ENCODE results near the gene KCNIP1. TPM values are rescaled to one million over a fixed set of nuclear protein-coding genes. Genes with fewer than 3 reads are reported as not detected.

The KCNIP1 gene
- total and polyA plus RNA-seq, 2 of the 8 experiments (the other 6 are each of a cell fraction or from before 2014, with no cell fraction given): 0.52 to 0.83 TPM

DNA sequence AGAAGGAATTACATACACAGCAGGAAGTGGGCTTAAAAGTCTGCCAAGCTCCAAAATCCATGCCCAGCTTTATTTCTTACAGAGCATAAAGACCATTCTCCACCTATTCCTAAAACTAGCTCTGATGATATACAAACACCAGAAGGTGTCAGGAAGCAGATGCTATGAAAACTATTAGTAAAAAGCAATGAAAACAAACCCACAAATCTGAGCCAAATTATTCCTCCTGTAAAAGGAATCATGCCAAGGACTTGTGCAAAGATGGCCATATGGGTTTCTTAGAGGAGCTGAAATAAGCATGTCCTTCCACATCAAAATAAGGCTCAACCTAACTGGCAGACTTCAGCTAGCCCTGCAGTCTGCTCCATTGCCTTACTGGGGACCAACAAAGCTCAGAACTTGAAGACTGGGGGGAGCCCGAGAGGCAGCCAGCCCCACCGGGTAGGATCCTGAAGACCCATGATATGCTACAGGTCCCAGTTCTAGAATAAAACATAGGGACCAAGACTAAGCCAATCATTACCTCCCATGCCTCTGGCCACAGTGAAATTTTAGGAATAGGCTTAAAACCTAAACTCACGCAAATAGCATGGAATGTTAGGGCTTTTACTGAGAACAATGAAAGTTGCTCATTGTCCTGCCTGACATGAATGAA, 236.9 kb downstream of the KCNIP1 start (continued):
- no peak for TF ChIP-seq CEBPB (IDR thresholded peaks at IDR 0.05; ENCODE audit: low read depth, low read length)
- no peak for TF ChIP-seq SP2 (IDR thresholded peaks at IDR 0.05; ENCODE audit: low read length)
- no peak for TF ChIP-seq TEAD4 (IDR thresholded peaks at IDR 0.05; ENCODE audit: low read depth, low read length)

All from H1 (cell line).